ENCODE results near the gene LKAAEAR1. TPM values are rescaled to one million over a fixed set of nuclear protein-coding genes. Genes with fewer than 3 reads are reported as not detected.

LKAAEAR1 gene
- total RNA-seq, 1 donor from 2014 or later, result 0.31 TPM

DNA sequence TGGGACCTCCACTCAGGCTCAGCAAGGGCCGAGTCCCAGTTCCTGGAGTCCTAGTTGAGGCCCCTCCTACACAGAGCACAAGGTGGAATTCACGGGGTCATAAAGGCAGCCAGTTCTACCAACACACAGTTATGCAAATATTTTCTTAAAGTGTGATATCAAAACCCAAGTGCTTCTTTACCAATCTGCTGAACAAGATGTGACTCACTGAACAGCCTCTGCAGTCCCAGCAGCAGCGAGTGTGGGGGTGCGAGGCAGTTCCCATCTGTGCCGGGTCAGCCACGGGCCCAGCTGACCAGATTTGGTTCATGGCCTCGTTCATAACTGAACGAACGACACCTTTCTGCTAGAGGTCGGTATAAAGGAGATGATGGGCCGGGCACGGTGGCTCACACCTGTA is 25.7 kb downstream of the LKAAEAR1 start:
- peak; percentile 8 for ATAC-seq (ENCODE audit: low read depth)
- ChIA-PET POLR2A (interaction anchor here (0.7 kb wide), 1 partner anchor 50 kb away, joined by 7 read pairs; no protein-coding TSS in a partner anchor), CTCF (interaction anchor here (2.6 kb wide), 1 partner anchor 20 kb away, joined by 19 read pairs; no protein-coding TSS in a partner anchor)
- no peaks in the 10 kb centered on the region for H3K9me3 Mint-ChIP-seq
- H3K4me3 Mint-ChIP-seq, result no peak overlapping the region
- no peak for DNase-seq
- H3K27ac Mint-ChIP-seq, result peak overlapping the region; percentile 30
- H3K27me3 Mint-ChIP-seq, result peaks cover 14% of the 10 kb centered on the region
- intact Hi-C loops (cut with micrococcal nuclease), result loop anchor here (5.0 kb wide), 1 partner anchor 521 kb away; the partner anchor contains the start of gene PTK6
- H3K4me1 Mint-ChIP-seq, result peaks cover 17% of the 10 kb centered on the region
- no peaks in the 10 kb centered on the region for H3K36me3 Mint-ChIP-seq (ENCODE audit: low read depth)
- TF ChIP-seq, protein P1, sequence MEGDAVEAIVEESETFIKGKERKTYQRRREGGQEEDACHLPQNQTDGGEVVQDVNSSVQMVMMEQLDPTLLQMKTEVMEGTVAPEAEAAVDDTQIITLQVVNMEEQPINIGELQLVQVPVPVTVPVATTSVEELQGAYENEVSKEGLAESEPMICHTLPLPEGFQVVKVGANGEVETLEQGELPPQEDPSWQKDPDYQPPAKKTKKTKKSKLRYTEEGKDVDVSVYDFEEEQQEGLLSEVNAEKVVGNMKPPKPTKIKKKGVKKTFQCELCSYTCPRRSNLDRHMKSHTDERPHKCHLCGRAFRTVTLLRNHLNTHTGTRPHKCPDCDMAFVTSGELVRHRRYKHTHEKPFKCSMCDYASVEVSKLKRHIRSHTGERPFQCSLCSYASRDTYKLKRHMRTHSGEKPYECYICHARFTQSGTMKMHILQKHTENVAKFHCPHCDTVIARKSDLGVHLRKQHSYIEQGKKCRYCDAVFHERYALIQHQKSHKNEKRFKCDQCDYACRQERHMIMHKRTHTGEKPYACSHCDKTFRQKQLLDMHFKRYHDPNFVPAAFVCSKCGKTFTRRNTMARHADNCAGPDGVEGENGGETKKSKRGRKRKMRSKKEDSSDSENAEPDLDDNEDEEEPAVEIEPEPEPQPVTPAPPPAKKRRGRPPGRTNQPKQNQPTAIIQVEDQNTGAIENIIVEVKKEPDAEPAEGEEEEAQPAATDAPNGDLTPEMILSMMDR (IDR thresholded peaks at IDR 0.05), result no peak

DNA sequence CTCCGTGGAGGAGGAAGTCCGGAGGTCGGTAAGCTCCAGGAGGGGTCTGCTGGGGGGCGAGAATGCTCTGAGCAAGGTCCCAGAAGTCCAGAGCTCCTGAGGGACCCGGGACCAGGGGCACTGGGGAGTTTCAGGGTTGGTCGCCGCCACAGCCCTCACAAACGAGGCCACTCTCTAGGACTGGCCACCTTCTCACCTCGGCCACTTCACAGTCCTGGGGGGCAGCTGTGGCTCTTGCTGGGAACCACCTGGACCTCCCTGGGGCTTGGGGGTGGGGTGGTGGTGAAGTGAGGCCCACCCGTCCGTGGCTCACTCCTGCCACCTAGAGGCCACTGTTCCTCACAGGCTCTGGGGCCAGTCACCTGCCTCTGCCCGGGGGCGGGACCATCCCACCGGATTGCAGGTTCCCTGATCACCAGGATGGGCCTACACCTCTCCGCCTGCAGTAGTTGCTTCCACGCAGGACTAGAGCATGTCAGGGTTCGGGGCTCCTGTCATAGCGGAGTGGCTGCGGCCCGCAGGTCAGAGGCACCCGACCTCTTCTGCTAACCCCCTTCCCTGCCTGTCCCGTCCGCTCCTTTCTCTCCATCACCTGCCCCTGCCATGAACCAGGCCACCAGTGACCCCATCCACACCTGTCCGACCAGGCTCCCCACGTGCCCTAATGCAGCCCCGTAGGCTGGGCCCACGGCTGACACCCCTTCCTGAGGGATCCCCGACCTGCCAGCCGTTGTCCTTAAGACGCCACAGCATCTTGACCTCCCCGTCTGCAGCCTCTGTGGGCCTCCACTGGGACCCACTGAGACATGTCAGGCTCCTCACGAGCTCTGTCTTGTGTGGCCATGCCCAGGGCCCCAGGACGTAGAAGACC is 26.3 kb downstream of the LKAAEAR1 start:
- H3K27me3 Mint-ChIP-seq, result peaks cover 21% of the 10 kb centered on the region
- no peaks in the 10 kb centered on the region for H3K9me3 Mint-ChIP-seq
- H3K36me3 Mint-ChIP-seq (ENCODE audit: low read depth), result no peaks in the 10 kb centered on the region
- DNase-seq (peak; percentile 73), ATAC-seq (ENCODE audit: low read depth) (peak; percentile 79)
- intact Hi-C loops (cut with micrococcal nuclease), result loop anchor here (1.0 to 5.0 kb wide), 5 partner anchors 19 to 521 kb away; partner anchors contain the start of genes PRPF6 and PTK6
- CTCF ChIA-PET, result interaction anchor here (0.8 to 2.6 kb wide), 2 partner anchors 19 to 78 kb away, joined by 3 to 19 read pairs; no protein-coding TSS in a partner anchor
- peak overlapping the region; percentile 35 for H3K4me3 Mint-ChIP-seq
- peak overlapping the region; percentile 30 for H3K27ac Mint-ChIP-seq
- H3K4me1 Mint-ChIP-seq, result peaks cover 16% of the 10 kb centered on the region
- TF ChIP-seq, protein P1 (IDR thresholded peaks at IDR 0.05), result peak; percentile 37
- POLR2A ChIA-PET, result no interaction called here

DNA sequence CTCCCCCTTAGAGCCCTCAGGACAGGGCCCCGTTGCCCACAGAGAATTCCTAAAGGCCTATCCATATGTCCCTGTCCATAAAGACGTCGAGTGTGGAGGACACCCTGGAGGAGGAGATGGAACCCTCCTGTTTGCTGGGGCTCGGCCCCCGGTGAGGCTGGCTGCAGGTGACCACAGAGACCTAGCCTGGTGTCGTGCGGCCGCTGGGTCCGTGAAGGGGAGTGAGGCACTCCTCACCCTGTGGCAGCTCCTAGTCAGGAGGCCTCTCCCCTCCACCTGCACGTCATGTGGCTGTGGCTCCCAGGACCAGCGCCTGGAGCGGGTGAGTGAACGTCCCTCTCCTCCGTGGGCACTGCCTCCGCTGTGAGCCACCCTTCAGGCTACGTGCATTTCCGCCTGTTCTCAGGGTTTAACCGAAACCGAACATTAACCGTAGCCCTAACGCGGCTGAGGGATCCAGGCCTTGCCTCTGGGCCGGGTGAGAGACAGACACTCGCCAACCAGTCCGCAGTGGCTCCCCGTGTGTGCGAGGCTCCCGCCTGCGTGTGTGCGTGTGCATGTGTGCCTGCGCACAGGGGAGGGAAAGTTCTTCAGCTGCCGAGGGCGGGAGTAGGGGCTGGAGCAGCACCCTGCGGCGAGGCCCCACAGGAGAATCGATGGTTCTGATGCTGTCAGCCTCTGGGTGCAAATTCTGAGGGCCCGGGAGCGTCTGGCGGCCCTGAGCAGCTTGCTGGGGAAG is 27.1 kb downstream of the LKAAEAR1 start:
- Mint-ChIP-seq H3K9me3 (no peaks in the 10 kb centered on the region), H3K4me3 (peak overlapping the region; percentile 35), H3K4me1 (peaks cover 16% of the 10 kb centered on the region), H3K27me3 (peaks cover 24% of the 10 kb centered on the region), H3K36me3 (ENCODE audit: low read depth) (no peaks in the 10 kb centered on the region), H3K27ac (no peak overlapping the region)
- ATAC-seq (ENCODE audit: low read depth) (no peak), DNase-seq (no peak)
- ChIA-PET POLR2A (no interaction called here), CTCF (interaction anchor here (0.8 to 2.6 kb wide), 2 partner anchors 18 to 77 kb away, joined by 3 to 19 read pairs; no protein-coding TSS in a partner anchor)
- TF ChIP-seq, protein P1 (IDR thresholded peaks at IDR 0.05), result no peak
- intact Hi-C loops (cut with micrococcal nuclease), result loop anchor here (1.0 to 5.0 kb wide), 5 partner anchors 18 to 520 kb away; partner anchors contain the start of genes PRPF6 and PTK6

DNA sequence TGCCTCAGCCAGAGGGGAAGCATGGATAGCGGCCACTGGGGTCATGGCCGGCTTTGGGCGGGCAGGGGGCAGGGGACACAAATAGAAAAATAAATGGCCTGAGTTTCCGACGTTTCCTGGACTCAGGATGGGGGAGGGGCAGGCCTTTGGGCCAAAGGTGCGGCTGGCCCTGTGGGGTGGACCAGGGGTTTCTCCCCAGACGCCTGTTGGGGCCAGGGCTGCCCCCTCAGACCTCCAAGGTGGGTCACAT is 27.6 kb downstream of the LKAAEAR1 start:
- CTCF ChIA-PET, result no interaction called here

More for the DNA sequence above, 27.6 kb downstream of the LKAAEAR1 start:
- peaks cover 27% of the 10 kb centered on the region for H3K27me3 Mint-ChIP-seq
- intact Hi-C loops (cut with micrococcal nuclease), result loop anchor here (5.0 kb wide), 1 partner anchor 519 kb away; the partner anchor contains the start of gene PTK6
- POLR2A ChIA-PET, result no interaction called here
- peaks cover 16% of the 10 kb centered on the region for H3K4me1 Mint-ChIP-seq
- no peak overlapping the region for H3K27ac Mint-ChIP-seq
- no peaks in the 10 kb centered on the region for H3K9me3 Mint-ChIP-seq
- no peak for DNase-seq
- TF ChIP-seq, protein P1 (IDR thresholded peaks at IDR 0.05), result no peak
- H3K36me3 Mint-ChIP-seq (ENCODE audit: low read depth), result no peaks in the 10 kb centered on the region
- ATAC-seq (ENCODE audit: low read depth), result no peak
- H3K4me3 Mint-ChIP-seq, result no peak overlapping the region
